Peyer's patch (tissue), 4 donors: ENCODE results near the gene GPANK1. TPM values are rescaled to one million over a fixed set of nuclear protein-coding genes. Genes with fewer than 3 reads are reported as not detected.

Experiments
- DNase-seq, 3 donors: peaks; one replicate each; pipeline ENCODE4 v3.0.0-alpha.2; 2017 to 2019
- H3K27ac ChIP-seq, 4 donors: fragments of 200-600 bp; sonication (generic); one replicate each; pipeline ENCODE4 v1.5.1; 2016 to 2019
- H3K27me3 ChIP-seq, 2 donors: fragments of 200-600 bp; sonication (generic); one replicate each; pipeline ENCODE4 v1.5.1; 2019
- H3K36me3 ChIP-seq, 3 donors: fragments of 200-600 bp; sonication (generic); one replicate each; pipeline ENCODE4 v1.5.1; 2016 to 2019
- H3K4me1 ChIP-seq, 4 donors: fragments of 200-600 bp; sonication (generic); one replicate each; pipeline ENCODE4 v1.5.1; 2016 to 2019
- H3K4me3 ChIP-seq, 4 donors: fragments of 200-600 bp; sonication (generic); 1 replicate in 3 of 4; 2 replicates in 1 of 4; pipeline ENCODE4 v1.5.1; 2016 to 2019; ENCODE audit warnings: mild to moderate bottlenecking in 1 of 4
- H3K9me3 ChIP-seq, 4 donors: fragments of 200-600 bp; sonication (generic); one replicate each; pipeline ENCODE4 v1.5.1; 2016 to 2019; ENCODE audit warnings: mild to moderate bottlenecking in 1 of 4
- CTCF ChIP-seq, 6 experiments: fragments of 450-650 bp in 4 of 6; fragments of 200-600 bp in 2 of 6; sonication (generic) in 1 of 6; IDR thresholded peaks; one replicate each; pipeline ENCODE4 v1.5.1; 2017 to 2019; ENCODE audit warnings: antibody characterized with exemption in 6 of 6, mild to moderate bottlenecking in 3 of 6, moderate library complexity in 1 of 6
- POLR2A ChIP-seq, 2 donors: fragments of 450-650 bp; IDR thresholded peaks; one replicate each; pipeline ENCODE4 v1.5.1; 2017; ENCODE audit warnings: antibody characterized with exemption in 2 of 2, mild to moderate bottlenecking in 2 of 2, moderate library complexity in 2 of 2
- total RNA-seq, 4 donors: library from RNA; depleted of rRNA; stranded (reverse); fragments of >200 nt; gene quantifications; one replicate each; pipeline ENCODE4 v1.1.0, GENCODE V29; 2016

Gene GPANK1
- total RNA-seq, 4 donors from 2014 or later: 29.4 to 63.5 (median 41.9) TPM

- TF ChIP-seq CTCF (IDR thresholded peaks at IDR 0.05) (no peak), POLR2A (IDR thresholded peaks at IDR 0.05) (no peak)
- H3K27me3 ChIP-seq: no peaks in the 10 kb centered on the region
- peaks cover 0 to 99% (median 0%) of the 10 kb centered on the region in 3 donors for H3K36me3 ChIP-seq
- peak overlapping the region in 3 of 4 donors; percentile 55 to 77 (median 70) for H3K27ac ChIP-seq
- no peaks in the 10 kb centered on the region for H3K9me3 ChIP-seq
- DNase-seq: peak in 2 of 3 donors; percentile 72 to 75
- H3K4me3 ChIP-seq: no peak overlapping the region
- peaks cover 0 to 5% (median 0%) of the 10 kb centered on the region in 4 donors for H3K4me1 ChIP-seq
Observed at GRCh38 chr6:31690231-31691077, 25.7 kb upstream of the GPANK1 start.

GRCh38 chr6:31689249-31690110, 24.7 kb upstream of the GPANK1 start:
- Histone ChIP-seq H3K36me3 (peaks cover 0 to 89% (median 0%) of the 10 kb centered on the region in 3 donors), H3K9me3 (no peaks in the 10 kb centered on the region), H3K4me3 (no peak overlapping the region), H3K27ac (peak overlapping the region in 2 of 4 donors; percentile 70 to 77), H3K27me3 (no peaks in the 10 kb centered on the region), H3K4me1 (peaks cover 0 to 5% (median 0%) of the 10 kb centered on the region in 4 donors)
- TF ChIP-seq POLR2A (IDR thresholded peaks at IDR 0.05) (no peak), CTCF (IDR thresholded peaks at IDR 0.05) (peak in 3 of 6 experiments; percentile 18 to 39 (median 26))
- DNase-seq: no peak

- no peak for DNase-seq
- Histone ChIP-seq H3K36me3 (peaks cover 0 to 75% (median 0%) of the 10 kb centered on the region in 3 donors), H3K27me3 (no peaks in the 10 kb centered on the region)
Observed at GRCh38 chr6:31687860-31688693, 23.3 kb upstream of the GPANK1 start.

GRCh38 chr6:31687321-31687720, 22.5 kb upstream of the GPANK1 start:
- peaks cover 0 to 68% (median 0%) of the 10 kb centered on the region in 3 donors for H3K36me3 ChIP-seq
- H3K4me1 ChIP-seq: peaks cover 0 to 8% (median 0%) of the 10 kb centered on the region in 4 donors
- H3K4me3 ChIP-seq: no peak overlapping the region
- H3K27me3 ChIP-seq: no peaks in the 10 kb centered on the region
- no peak overlapping the region for H3K27ac ChIP-seq
- H3K9me3 ChIP-seq: no peaks in the 10 kb centered on the region
- no peak for TF ChIP-seq POLR2A (IDR thresholded peaks at IDR 0.05)
- TF ChIP-seq CTCF (IDR thresholded peaks at IDR 0.05): no peak
- no peak for DNase-seq

More at GRCh38 chr6:31687860-31688693, 23.3 kb upstream of the GPANK1 start:
- H3K4me3 ChIP-seq: no peak overlapping the region
- no peak for TF ChIP-seq POLR2A (IDR thresholded peaks at IDR 0.05)
- no peak for TF ChIP-seq CTCF (IDR thresholded peaks at IDR 0.05)
- H3K9me3 ChIP-seq: no peaks in the 10 kb centered on the region
- no peak overlapping the region for H3K27ac ChIP-seq
- peaks cover 0 to 5% (median 0%) of the 10 kb centered on the region in 4 donors for H3K4me1 ChIP-seq

DNA sequence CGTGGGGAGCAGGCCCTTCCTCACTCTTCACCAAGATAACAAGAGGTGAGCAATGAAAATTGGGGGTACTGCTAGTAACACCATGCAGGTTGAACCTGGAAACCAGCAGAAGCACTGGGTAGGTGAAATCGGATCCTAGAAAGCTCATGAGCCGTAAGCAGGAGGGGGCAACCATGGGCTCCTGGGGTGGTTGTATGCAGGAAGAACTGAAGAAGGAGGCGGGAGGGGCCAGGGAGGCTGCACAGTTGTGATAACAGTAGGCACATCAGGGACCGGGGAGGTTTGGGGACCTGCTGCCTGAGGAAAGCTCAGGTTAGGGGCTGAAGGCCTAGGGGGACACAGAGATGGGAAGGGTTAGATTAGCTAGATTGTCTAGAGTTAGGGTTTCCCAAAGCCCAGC, 21.7 kb upstream of the GPANK1 start:
- no peak for DNase-seq
- Histone ChIP-seq H3K27ac (no peak overlapping the region), H3K4me3 (no peak overlapping the region), H3K27me3 (no peaks in the 10 kb centered on the region), H3K36me3 (peaks cover 0 to 59% (median 0%) of the 10 kb centered on the region in 3 donors), H3K4me1 (peaks cover 0 to 16% (median under 1%) of the 10 kb centered on the region in 4 donors), H3K9me3 (no peaks in the 10 kb centered on the region)
- TF ChIP-seq POLR2A (IDR thresholded peaks at IDR 0.05) (no peak), CTCF (IDR thresholded peaks at IDR 0.05) (no peak)
